GM21381 (cell line): ENCODE results near the gene ZNF143.
A peak's percentile ranks its signal among the peaks of the same experiment; 100 is the strongest.

Source experiments
- ATAC-seq: cut with Tn5 transposase; IDR thresholded peaks from one replicate; pipeline ENCODE4 v1.9.1; 2021; ENCODE audit warnings: mild to moderate bottlenecking, moderate library complexity; ENCODE audit not compliant: unreplicated experiment

The ZNF143 gene

GRCh38 chr11:9573775-9574621, 113.2 kb downstream of the ZNF143 start:
- ATAC-seq = peak; percentile 3

- no peak for ATAC-seq
These were observed 113.9 kb downstream of the ZNF143 start for GRCh38 chr11:9574622-9575259.

- no peak for ATAC-seq
These were observed 114.7 kb downstream of the ZNF143 start for GRCh38 chr11:9575260-9576240.

GRCh38 chr11:9576701-9577381, 116.0 kb downstream of the ZNF143 start:
- ATAC-seq = no peak

- ATAC-seq = no peak
These were observed 116.7 kb downstream of the ZNF143 start for GRCh38 chr11:9577556-9577955.
